Stimulated activated CD4-positive, alpha-beta T cell treated with anti-CD3 and anti-CD28 coated beads, TNF-alpha, amount 100 ng/mL, for 4 hours (primary cell): Measurements from ENCODE around the gene CSNK2A2.

Experiments used
- DNase-seq, 3 experiments: peaks; one replicate each; pipeline ENCODE4 v3.0.0-alpha.2; 2020; ENCODE audit warnings: low read depth in 3 of 3

Gene CSNK2A2

DNA sequence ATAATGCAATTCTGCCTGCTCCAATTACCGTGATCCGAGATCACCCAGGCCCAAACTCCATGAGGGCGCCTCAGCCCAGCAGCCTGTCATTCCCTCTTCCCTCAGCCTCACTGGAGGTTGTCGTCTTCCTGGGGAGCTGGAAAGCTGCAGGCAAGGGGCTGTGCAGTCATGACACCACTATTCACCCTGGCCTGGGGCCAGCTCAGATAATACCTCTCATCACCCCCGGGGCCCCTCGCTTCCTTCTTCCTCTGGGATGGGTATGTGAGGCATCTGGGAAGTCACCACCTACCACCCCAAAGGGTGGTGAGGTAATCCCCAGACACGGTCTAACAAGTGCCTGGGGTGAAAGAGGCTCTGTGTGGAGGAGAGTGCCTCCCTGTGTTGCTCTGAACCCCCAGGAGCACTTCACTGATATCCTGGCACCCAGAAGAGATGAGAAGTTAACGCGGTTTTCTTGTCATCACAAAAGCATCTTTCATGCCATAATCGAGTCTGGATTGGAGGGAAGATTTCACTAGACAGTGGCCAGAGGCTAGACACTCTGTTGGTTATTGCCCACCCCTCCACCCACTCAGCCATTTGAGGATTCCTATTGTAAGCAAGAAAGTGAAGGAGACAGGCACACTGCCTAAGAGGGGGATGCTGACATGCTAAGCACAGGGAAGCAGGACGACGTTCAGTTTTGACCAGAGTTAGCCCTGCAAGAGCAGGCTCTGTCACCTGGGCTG is 87.2 kb downstream of the CSNK2A2 start:
- DNase-seq, result no peak

DNA sequence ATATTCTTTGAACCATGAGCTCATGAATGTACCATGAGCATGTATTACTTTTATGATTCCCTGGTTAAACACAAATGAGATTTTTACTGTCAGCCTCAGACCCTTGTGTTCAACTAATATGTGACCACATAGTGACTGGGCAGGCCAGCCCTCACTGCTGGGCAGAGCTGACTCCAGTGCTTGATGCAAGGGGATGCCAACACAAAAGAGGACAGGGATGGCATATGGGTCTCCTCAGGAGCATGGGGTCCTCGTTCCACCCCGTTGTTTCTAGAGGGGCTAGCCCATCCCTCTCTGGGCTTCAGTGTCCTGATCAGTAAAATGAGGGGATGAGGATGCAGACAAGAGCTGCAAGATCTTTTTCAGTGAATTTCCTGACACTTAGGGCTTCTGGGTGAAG is 88.0 kb downstream of the CSNK2A2 start:
- DNase-seq, result no peak

DNA sequence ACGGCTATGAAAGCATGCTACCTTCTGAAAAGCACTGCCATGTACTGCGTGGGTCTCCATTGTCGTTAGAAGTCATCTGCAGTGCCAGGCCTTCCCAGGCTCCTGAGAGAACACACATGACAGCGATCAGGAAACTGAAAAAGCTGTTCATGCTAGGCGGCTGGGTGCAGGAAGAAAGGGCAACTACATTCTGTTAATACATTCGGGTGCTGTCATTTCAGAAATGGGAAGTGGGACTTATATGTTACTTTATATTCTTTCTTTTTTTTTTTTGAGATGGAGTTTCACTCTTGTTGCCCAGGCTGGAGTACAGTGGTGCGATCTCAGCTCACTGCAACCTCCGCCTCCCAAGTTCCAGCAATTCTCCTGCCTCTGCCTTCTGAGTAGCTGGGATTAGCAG is 88.6 kb downstream of the CSNK2A2 start:
- DNase-seq, result no peak
